T47D (cell line): Measurements from ENCODE around the gene COX11.

Source experiments
- DNase-seq, 2 experiments: peaks; one replicate each; pipeline versions ENCODE4 v3.0.0 to v3.0.0-alpha.2; 2011 to 2012; ENCODE audit warnings: low read depth in 1 of 2, low spot score in 1 of 2
- JUND ChIP-seq: IDR thresholded peaks from 2 replicates; pipeline ENCODE4 v1.6.1; 2012; ENCODE audit warnings: low read depth
- in situ Hi-C: cut with HindIII; loops from 2 replicates; pipeline ENCODE4 v1.10.0; 2016; ENCODE audit warnings: low sequenced_read_pairs, low pct_unique_long_range_greater_than_20kb

The COX11 gene

GRCh38 chr17:54977744-54978143 lies 9.3 kb upstream of the COX11 start:
- in situ Hi-C loops: no loop called here
- no peak for DNase-seq
- TF ChIP-seq JUND: no peak

- in situ Hi-C loops: no loop called here
- DNase-seq: no peak
- no peak for TF ChIP-seq JUND
Measured at GRCh38 chr17:54976316-54976715, 7.9 kb upstream of the COX11 start.

GRCh38 chr17:54974759-54975158 lies 6.3 kb upstream of the COX11 start:
- DNase-seq: no peak
- no peak for TF ChIP-seq JUND
- in situ Hi-C loops: no loop called here

DNA sequence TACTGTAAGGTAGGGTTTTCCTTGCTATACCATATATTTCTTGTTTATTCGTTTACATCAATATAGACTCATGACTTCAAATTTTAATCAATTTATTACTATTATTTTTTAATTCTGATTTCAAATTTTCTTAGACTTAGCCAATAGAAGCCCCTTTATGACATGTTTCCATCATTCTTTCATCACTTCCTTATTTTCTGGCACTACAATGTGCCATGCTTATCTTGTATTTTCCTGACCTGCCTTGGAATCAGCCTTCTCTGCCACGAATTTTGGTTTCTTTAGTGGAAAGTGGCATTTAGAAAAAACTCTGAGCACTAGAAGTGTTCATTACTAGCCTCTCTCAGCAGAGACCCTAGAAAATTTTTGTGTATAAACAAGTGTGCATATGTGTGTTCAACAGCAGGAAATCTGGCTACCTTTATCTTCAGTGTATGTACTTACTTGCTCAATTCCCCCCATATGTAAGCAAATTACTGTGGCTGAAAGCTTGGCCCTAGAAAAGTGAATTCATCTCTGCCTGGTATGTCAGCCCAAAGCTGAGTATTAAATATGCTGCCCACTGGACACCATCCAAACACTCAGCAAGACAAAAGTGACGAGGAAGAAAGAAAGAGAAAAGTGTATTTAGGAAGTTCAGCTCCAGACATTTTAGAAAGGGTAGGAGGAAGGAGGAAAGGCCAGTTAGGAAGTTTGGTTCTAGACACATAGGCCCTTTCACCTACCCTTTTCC lies 4.1 kb upstream of the COX11 start:
- DNase-seq: no peak
- in situ Hi-C loops: no loop called here
- no peak for TF ChIP-seq JUND

DNA sequence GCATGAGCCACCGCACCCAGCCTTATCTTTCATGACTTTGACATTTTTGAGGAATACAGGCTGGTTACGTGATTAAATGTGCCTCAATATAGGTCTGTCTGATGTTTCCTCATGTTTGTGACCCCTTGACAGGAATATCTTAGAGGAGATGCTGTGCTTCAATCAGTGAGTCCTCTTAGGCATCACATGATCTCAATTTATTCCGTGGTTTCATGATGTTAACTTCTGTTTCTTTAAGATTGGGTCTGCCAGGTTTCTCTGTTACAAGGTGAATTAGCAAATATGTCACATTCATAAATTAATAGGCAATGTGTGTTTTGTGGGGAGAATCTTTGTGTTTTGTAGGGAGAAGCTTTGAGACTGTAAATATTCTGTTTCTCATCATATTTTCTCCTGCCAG lies 3.4 kb upstream of the COX11 start:
- no peak for DNase-seq
- in situ Hi-C loops: no loop called here

DNA sequence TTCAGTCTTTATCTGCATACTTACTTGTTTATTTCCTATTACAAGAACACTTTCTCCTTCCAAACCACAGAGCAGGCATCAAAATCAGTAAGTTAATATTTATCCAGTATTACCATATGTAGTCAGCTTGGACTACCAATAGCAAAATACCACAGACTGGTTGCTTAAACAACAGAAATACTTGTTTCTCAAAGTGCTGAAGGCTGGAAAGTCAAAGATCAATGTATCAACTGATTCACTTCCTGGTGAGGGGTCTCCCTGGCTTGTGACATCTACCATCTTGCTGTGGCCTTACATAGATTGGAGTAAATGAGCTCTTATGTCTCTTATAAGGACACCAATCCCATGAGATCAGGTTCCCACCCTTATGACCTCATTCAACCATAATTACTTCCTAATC lies 2.7 kb upstream of the COX11 start:
- DNase-seq: no peak
- in situ Hi-C loops: no loop called here

More for the DNA sequence above, 3.4 kb upstream of the COX11 start:
- no peak for TF ChIP-seq JUND

GRCh38 chr17:54969658-54970572 lies 1.5 kb upstream of the COX11 start:
- peak in 1 of 2 experiments; percentile 12 for DNase-seq

More for the DNA sequence above, 2.7 kb upstream of the COX11 start:
- no peak for TF ChIP-seq JUND

DNA sequence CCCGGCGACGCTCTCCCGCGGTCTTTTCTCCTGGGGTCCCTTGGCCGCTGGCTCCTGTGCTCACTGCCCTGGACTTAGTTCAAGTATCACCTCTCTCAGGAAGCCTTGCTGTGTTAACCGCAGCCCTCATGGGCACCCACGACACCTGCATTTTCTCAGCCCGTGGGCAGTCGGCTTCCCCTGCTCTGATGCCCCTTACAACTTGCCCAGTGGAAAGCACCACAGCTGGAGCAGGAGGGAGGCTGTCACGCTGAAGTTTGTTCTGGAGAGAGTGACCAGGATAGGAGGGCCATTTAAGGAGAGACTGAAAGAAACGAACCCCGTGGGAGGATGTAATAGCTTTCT lies 506 bp upstream of the COX11 start:
- TF ChIP-seq JUND: no peak
- peak in 1 of 2 experiments; percentile 16 for DNase-seq

More at GRCh38 chr17:54969658-54970572, 1.5 kb upstream of the COX11 start:
- TF ChIP-seq JUND: no peak
- in situ Hi-C loops: no loop called here

GRCh38 chr17:54967621-54968261 lies 713 bp downstream of the COX11 start:
- TF ChIP-seq JUND: no peak
- in situ Hi-C loops: no loop called here
- peak; percentile 19 to 24 for DNase-seq

More for the DNA sequence above, 506 bp upstream of the COX11 start:
- in situ Hi-C loops: no loop called here

GRCh38 chr17:54956791-54957190 lies 11.7 kb downstream of the COX11 start:
- TF ChIP-seq JUND: no peak
- in situ Hi-C loops: no loop called here
- no peak for DNase-seq

DNA sequence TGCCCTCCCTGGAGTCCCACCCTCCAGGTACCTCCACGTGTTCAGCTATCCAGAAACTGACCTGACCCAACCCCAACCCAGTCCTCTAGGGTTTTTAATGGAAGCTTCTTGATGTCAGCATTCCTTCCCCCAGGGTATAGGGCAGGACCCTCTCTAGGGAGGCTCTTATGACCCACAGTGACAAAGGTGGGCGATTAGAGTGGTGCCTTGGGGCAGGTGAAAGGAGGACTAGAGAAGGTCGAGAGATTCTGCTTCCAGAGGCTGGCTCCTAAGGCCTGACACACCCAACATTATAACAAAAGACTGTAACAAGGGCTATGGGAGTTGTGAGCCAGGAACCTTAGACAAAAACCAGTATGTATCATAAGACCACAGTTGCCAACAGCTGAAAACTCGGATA lies 17.2 kb downstream of the COX11 start:
- DNase-seq: no peak
- in situ Hi-C loops: no loop called here
- TF ChIP-seq JUND: no peak

DNA sequence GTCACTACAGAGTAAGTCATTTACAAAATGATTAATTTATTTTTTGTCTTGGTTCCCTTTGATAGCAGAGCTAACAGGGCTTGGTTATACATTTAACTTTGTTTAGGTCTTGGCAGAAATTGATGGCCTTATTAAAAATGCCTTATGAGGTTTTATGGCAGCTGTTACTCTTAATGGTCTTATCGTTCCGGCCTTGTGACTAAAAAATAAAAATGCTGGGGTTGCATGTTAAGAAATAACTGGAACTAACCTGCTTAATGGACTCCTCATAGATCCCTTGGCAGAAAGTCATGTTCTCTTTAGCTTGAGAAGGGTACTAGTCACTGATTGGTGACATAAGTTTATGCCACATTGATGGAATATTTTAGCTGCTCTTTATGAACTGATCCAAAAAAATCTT lies 18.3 kb downstream of the COX11 start:
- in situ Hi-C loops: no loop called here

GRCh38 chr17:54948380-54948779 lies 20.1 kb downstream of the COX11 start:
- in situ Hi-C loops: no loop called here
- no peak for TF ChIP-seq JUND
- no peak for DNase-seq

More for the DNA sequence above, 18.3 kb downstream of the COX11 start:
- no peak for DNase-seq
- TF ChIP-seq JUND: no peak
